ENCODE results near the gene PGAP3. TPM values are rescaled to one million over a fixed set of nuclear protein-coding genes. Genes with fewer than 3 reads are reported as not detected.

PGAP3 gene
- total RNA-seq, 1 donor from 2014 or later: 23.5 TPM

- no peak for DNase-seq (ENCODE audit: extremely low spot score, unreplicated experiment)
- H3K27me3 Mint-ChIP-seq: no peaks in the 10 kb centered on the region
- TF ChIP-seq, protein P1, sequence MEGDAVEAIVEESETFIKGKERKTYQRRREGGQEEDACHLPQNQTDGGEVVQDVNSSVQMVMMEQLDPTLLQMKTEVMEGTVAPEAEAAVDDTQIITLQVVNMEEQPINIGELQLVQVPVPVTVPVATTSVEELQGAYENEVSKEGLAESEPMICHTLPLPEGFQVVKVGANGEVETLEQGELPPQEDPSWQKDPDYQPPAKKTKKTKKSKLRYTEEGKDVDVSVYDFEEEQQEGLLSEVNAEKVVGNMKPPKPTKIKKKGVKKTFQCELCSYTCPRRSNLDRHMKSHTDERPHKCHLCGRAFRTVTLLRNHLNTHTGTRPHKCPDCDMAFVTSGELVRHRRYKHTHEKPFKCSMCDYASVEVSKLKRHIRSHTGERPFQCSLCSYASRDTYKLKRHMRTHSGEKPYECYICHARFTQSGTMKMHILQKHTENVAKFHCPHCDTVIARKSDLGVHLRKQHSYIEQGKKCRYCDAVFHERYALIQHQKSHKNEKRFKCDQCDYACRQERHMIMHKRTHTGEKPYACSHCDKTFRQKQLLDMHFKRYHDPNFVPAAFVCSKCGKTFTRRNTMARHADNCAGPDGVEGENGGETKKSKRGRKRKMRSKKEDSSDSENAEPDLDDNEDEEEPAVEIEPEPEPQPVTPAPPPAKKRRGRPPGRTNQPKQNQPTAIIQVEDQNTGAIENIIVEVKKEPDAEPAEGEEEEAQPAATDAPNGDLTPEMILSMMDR (conservative IDR thresholded peaks at IDR 0.05): no peak
- H3K27ac Mint-ChIP-seq: peak overlapping the region; percentile 30
- peaks cover 41% of the 10 kb centered on the region for H3K4me1 Mint-ChIP-seq (ENCODE audit: unreplicated experiment)
- H3K4me3 Mint-ChIP-seq: peak overlapping the region; percentile 67
- no peaks in the 10 kb centered on the region for H3K9me3 Mint-ChIP-seq
- no peaks in the 10 kb centered on the region for H3K36me3 Mint-ChIP-seq
Measured at GRCh38 chr17:39651923-39652586, 35.8 kb downstream of the PGAP3 start.

GRCh38 chr17:39650121-39650579 lies 37.7 kb downstream of the PGAP3 start:
- TF ChIP-seq, protein P1 (conservative IDR thresholded peaks at IDR 0.05): no peak
- H3K36me3 Mint-ChIP-seq: no peaks in the 10 kb centered on the region

DNA sequence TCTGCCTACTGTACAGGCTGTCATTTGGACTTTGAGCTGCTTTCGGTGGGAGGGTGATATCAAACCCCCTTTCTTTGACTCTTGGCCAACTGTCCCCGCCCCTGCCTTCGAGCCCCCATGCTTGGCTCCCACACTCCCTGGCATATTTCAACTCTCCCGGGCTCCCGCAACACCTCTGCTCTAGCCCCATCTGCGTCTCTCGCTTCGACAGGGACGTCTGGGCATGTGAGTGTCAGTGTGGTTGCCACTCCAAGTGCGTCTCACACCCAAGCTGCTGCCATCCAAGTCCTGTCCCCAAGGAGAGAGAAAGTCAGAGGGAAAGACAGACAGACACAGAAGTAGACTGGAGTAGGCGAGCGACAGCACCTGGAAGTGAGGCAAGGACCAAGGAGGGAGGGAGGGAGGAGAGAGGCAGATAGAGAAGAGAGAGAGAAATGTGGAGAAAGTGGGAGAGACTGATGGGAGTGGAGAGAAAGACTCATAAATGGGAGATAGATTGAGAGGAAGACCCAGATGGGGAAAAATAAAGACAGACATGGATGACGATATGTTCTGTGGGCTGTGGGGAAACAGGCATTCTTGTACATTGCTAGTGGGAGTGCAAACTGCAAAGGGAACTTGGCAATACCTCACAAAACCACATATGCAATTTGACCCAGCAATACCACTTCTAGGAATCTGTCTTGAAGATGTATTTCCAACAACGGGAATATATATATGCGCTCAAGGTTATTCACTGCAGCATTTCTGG lies 39.1 kb downstream of the PGAP3 start:
- no peak for DNase-seq (ENCODE audit: extremely low spot score, unreplicated experiment)
- peak overlapping the region; percentile 25 for H3K27ac Mint-ChIP-seq
- H3K27me3 Mint-ChIP-seq: no peaks in the 10 kb centered on the region
- H3K36me3 Mint-ChIP-seq: no peaks in the 10 kb centered on the region
- no peaks in the 10 kb centered on the region for H3K9me3 Mint-ChIP-seq
- no peak overlapping the region for H3K4me3 Mint-ChIP-seq
- peaks cover 36% of the 10 kb centered on the region for H3K4me1 Mint-ChIP-seq (ENCODE audit: unreplicated experiment)
- TF ChIP-seq, protein P1 (conservative IDR thresholded peaks at IDR 0.05): no peak

More at GRCh38 chr17:39650121-39650579, 37.7 kb downstream of the PGAP3 start:
- no peak overlapping the region for H3K4me3 Mint-ChIP-seq
- peaks cover 35% of the 10 kb centered on the region for H3K4me1 Mint-ChIP-seq (ENCODE audit: unreplicated experiment)
- H3K27me3 Mint-ChIP-seq: no peaks in the 10 kb centered on the region
- no peak overlapping the region for H3K27ac Mint-ChIP-seq
- no peaks in the 10 kb centered on the region for H3K9me3 Mint-ChIP-seq
- no peak for DNase-seq (ENCODE audit: extremely low spot score, unreplicated experiment)

DNA sequence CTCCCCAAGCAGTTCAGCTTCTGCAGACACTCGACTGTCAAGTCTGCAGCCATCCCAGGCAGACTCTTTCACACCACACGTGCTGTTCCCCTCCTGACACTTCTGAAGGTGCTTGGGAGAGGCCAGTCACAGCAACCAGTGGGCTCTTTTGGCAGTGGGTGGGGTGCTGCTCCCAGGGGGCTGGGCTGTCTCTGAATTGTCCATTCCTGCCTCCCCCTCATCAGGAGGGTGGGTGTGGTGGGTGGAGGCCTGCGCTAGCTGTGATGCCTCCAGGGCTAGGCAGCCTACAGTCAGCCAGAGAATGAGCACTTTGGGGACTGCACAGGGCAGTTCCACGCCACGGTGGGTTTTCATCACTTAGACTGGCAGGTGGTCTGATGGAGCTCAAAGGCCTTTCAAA lies 40.6 kb downstream of the PGAP3 start:
- H3K27me3 Mint-ChIP-seq: no peaks in the 10 kb centered on the region
- TF ChIP-seq, protein P1 (conservative IDR thresholded peaks at IDR 0.05): no peak
- H3K27ac Mint-ChIP-seq: no peak overlapping the region
- no peak for DNase-seq (ENCODE audit: extremely low spot score, unreplicated experiment)
- no peaks in the 10 kb centered on the region for H3K36me3 Mint-ChIP-seq
- H3K4me1 Mint-ChIP-seq (ENCODE audit: unreplicated experiment): peaks cover 40% of the 10 kb centered on the region
- no peak overlapping the region for H3K4me3 Mint-ChIP-seq
- no peaks in the 10 kb centered on the region for H3K9me3 Mint-ChIP-seq

GRCh38 chr17:39643271-39643670 lies 44.6 kb downstream of the PGAP3 start:
- peaks cover 40% of the 10 kb centered on the region for H3K4me1 Mint-ChIP-seq (ENCODE audit: unreplicated experiment)
- H3K27ac Mint-ChIP-seq: no peak overlapping the region

More at GRCh38 chr17:39643271-39643670, 44.6 kb downstream of the PGAP3 start:
- TF ChIP-seq, protein P1 (conservative IDR thresholded peaks at IDR 0.05): no peak
- no peak for DNase-seq (ENCODE audit: extremely low spot score, unreplicated experiment)
- no peaks in the 10 kb centered on the region for H3K9me3 Mint-ChIP-seq
- H3K36me3 Mint-ChIP-seq: no peaks in the 10 kb centered on the region
- no peaks in the 10 kb centered on the region for H3K27me3 Mint-ChIP-seq
- no peak overlapping the region for H3K4me3 Mint-ChIP-seq
